ENCODE results near the gene SECISBP2L.
"Not testable (repeated sequence)": the region's sequence is repeated elsewhere in the genome, so short reads cannot be mapped to it uniquely, and the experiment has no call there.

Gene SECISBP2L, protein sequence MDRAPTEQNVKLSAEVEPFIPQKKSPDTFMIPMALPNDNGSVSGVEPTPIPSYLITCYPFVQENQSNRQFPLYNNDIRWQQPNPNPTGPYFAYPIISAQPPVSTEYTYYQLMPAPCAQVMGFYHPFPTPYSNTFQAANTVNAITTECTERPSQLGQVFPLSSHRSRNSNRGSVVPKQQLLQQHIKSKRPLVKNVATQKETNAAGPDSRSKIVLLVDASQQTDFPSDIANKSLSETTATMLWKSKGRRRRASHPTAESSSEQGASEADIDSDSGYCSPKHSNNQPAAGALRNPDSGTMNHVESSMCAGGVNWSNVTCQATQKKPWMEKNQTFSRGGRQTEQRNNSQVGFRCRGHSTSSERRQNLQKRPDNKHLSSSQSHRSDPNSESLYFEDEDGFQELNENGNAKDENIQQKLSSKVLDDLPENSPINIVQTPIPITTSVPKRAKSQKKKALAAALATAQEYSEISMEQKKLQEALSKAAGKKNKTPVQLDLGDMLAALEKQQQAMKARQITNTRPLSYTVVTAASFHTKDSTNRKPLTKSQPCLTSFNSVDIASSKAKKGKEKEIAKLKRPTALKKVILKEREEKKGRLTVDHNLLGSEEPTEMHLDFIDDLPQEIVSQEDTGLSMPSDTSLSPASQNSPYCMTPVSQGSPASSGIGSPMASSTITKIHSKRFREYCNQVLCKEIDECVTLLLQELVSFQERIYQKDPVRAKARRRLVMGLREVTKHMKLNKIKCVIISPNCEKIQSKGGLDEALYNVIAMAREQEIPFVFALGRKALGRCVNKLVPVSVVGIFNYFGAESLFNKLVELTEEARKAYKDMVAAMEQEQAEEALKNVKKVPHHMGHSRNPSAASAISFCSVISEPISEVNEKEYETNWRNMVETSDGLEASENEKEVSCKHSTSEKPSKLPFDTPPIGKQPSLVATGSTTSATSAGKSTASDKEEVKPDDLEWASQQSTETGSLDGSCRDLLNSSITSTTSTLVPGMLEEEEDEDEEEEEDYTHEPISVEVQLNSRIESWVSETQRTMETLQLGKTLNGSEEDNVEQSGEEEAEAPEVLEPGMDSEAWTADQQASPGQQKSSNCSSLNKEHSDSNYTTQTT

DNA sequence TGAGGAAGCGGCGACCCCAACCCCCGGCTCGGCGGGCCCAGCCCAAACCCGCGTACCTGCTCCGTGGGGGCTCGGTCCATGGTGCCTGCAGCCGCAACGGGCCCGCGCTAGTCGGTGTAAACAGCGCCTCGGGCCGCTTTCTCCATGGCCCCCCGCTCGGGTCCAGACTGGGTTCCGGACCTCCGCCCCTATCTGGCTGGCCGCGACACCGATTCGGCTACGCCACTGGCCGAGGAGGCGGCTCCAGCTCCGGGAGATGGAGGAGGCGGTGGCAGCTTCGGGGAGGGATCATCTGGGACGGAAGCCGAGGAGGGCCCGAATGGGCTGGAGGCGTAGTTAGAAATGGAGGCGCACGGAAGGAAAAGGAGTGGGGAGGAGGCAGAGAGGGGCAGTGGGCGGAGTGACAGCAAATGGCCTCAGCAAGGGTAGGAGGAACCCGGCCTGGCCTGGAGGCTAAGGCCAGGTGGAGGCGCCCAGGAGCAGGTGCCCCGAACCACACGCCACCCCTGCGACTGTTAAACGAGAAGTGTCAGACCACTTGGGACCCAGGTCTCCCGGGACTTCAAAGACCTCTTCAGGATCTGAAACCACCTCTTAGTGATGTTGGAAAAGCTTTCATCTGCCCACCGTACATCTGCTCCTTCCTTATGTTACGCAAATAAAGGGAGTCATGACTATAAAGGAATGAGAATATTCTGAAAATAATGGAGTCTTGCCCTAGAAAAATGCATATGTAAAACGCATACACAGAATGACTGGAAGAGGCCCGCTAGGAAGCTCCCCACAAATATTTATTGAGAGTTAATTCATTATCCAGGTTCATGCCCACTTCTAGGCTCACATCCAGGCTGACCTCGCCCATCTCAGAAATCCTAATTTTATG is at the start of gene SECISBP2L:
Gene SECISBP2L (minus strand): TSS at position 227 of the 883 bp plus-strand sequence. CDS start 147 bp downstream, at position 80.
- DNase-seq (ENCODE audit: low read depth in 2 of 2) = peak; percentile 79 to 86

DNA sequence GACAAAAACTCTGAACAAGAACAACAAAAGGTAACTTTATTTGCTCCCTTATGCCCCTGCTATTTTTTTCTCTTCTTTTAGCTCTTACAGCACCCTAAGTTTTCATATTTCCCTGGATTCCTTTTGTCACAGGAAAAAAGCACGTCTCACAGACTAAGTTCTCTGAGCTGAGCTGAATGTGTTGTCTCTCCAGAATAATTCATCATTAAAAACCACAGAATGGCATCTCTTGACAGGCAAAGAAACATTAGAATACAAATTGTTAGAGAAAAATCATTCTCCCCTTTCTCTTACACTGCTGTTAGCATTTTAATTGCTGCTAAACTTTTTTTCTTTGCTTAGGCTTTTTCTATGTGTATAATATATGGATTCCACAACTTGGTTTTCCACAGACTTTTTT is 48.7 kb upstream of the SECISBP2L start:
- no peak for DNase-seq (ENCODE audit: low read depth in 2 of 2)

DNA sequence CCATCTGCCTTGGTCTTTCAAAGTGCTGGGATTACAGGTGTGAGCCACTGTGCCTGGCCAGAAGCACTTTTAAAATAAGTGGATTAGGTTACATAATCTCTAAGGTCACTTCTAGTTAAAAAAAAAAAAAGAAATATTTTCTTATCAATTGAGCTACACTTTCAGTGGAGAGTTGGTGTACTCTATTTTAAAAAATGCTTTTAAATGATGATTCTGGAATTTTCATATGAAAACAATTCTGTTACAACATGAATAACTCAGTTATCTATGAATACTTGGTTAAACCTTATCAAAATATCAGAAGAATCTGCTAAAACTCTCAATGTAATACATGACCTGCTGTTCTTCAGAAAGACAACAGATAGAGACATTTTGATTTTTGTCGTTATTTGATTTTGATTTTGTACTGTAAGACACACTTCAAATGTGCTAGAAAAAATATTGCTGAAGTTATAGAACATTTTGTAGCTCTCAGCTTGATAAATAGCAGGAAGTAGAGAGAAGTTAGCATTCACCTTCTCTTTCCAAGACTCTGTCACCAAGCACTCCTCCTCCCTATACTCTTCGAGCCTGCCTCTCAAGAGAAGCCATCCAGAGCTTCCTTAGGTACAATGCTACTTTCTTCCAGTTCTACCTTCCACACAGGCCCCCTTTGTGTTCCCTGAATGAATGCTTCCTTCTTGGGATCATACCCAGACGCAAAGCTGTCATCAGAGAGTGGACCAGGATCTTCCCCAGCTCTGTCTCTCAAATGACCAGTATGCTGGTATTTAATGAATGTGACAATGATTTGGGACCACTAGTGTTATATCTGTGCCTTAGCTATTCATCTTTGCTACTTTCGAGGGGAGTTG is 47.2 kb upstream of the SECISBP2L start:
- DNase-seq (ENCODE audit: low read depth in 2 of 2) = no peak

DNA sequence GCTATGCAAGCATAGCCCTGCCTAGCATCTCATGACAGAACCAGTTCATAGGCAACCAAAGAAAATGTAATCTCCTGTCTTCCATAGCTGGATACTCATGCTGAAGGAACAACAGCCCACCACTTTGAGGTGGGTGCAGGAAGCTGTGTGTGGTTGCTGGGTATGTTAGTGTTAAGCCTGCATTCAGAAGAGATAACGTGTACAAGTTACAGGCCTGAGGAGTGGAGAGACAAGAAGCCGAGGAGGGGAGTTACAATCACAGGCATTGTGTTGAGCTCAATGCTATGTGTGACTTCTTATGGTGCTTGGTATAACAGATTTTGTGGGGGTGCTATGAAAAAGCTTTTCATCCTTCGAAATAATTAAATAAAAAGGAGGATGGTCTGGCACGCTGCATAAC is 42.8 kb upstream of the SECISBP2L start:
- DNase-seq (ENCODE audit: low read depth in 2 of 2) = no peak

DNA sequence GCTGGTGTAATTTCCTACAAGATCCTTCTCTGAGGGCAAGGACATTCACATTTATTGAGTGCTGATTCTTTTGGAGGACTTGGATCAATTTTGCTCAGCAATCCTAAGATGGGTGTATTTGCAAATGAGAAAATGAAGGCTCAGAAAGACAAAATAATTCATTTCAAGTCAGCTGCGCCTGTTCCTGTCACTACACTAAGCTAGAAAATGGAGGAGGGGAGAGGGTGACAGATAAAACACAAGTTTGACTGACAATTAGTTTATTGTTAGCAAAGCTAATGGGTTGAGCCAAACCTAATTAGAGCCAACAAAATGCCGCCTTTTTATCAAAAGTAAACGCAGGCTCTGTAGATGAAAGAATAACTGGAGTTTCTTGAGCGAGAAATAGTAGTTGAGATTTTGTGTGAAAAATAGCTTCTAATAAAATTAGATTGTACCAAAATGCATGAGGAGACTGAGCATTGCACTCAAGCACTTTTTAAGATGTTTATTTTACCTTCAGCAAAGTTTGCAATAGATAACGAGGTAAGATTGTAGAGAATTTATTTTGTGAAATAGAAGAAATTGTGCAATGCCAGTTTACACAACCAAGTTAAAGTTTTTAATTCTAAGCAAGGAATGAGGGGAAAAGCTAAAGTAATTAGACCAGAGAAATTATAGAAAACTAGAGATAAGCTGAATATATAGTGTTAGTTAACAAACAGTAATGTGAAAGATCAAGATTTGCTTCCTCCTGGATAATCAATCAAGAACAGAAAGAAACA is 39.6 kb upstream of the SECISBP2L start:
- no peak for DNase-seq (ENCODE audit: low read depth in 2 of 2)

DNA sequence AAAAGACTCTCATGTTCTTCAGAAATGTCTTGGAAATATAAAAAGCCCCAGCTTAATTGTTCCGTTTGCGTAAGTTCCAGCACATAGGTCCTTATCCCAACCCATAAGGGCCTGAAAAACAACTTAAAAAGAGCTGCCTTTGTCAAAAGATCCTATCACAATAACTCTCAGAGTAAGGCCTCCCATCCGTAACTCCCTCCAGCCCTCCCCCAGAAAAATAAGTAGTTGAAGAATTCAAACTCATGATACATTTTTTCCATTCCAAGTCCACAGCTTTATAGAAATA is 38.0 kb upstream of the SECISBP2L start:
- no peak for DNase-seq (ENCODE audit: low read depth in 2 of 2)

DNA sequence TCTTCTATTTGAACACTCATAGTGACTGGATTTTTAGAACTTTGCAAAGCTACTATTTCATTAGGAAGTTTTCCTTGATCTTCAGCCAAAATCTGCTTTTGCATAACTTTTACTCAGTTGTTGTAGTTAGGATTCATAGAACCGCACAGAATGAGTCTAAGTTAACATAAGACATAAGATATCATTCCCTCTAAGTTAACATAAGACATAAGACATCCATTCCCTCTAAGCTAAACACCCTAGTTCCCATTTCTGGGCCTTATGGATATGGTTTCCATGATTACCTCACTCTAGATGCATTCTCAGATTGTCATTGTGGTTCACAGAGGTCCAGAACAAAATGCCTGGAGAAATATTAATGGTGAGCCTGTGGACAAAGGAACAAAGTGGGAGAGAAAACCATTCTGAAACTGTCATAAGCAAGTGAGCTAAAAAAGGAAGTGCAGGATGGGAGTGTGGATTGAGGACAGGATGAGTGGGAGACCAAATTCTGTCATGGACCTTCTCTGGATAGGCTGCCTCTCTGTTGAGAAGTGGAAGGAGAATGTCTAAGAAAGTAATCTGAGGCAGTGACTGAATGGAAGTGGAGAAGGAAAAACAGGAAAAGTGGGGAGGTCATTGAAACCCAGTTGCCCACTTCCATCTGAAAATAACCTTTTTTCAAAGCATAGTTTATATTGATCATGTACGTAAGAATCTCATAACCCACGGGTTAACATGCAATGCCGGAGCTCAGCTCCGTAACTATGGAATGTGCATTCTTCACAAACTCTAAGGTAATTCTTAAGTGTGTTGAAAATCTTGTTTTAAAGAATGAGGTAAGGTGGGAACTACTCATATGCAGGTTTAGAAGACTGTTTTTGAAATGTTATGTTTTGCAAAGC is 37.4 kb upstream of the SECISBP2L start:
- DNase-seq (ENCODE audit: low read depth in 2 of 2) = no peak

DNA sequence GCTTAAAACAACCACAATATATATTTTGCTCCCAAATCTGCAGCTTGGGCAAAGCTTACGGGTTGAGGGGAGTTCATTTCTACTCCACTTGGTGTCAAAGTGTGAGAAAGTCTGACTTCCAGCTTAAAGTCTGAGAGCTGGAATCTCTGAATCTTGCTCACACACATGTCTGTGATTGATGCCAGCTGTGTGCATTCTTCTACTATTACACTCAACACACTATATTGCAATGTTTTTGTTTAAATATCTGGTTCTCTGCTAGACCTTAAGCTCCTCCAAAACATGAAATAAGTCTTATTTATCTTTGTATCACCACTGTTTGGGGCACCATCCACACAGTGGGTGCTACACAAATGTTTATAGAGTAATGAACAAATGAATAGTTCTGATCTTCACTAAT is 36.7 kb upstream of the SECISBP2L start:
- no peak for DNase-seq (ENCODE audit: low read depth in 2 of 2)

DNA sequence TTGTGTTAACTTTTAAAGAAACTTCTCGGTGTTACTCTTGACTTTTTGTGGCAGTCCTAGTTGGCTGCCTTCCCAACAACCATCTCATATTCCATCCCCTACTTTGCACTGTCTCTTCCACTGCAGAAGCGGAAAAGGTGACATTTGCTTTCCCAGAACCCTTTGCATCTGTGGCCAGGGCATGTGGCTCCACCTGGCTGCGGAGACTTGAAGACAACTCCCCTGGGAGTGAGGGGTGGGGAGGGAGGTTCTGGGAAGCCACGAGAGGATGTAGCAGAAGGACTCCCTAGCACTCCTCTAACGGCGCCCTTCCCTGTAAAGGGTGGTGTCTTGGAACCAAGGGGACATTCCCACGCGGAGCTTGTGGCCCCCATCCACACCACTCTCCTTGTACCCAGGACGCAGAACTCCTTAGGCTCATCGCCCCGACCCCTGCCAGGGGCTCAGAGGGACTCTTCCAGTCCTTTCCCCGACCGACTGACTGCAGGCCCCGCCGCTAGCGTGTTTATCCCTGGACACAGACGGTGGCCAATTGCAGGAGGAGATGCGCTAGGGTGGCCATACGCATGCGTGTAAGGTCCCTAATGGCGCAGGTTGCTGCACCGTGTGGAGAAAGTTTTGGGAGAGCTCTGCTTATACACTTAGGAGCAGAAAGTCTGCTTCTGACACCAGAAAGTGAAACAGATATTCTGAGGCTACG is 33.2 kb upstream of the SECISBP2L start:
- DNase-seq (ENCODE audit: low read depth in 2 of 2) = no peak

DNA sequence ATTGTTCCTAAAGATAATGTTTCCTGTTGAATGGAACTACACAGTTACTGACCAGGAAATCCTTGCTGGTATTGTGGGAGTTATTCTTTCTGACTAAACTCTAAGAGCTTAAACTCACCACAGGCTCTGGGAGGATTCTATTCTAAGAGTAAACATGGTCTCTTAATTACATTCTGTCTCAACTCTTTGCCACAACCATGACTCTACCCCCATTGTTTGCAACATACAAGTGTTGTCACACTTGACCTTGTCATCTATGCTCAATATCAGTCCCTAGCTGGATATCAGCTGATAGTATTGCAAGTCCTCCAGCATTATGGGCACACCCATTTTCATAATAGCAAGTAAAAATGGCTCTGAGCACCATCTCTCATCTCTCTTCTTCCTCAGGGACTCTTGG is 29.6 kb upstream of the SECISBP2L start:
- no peak for DNase-seq (ENCODE audit: low read depth in 2 of 2)

DNA sequence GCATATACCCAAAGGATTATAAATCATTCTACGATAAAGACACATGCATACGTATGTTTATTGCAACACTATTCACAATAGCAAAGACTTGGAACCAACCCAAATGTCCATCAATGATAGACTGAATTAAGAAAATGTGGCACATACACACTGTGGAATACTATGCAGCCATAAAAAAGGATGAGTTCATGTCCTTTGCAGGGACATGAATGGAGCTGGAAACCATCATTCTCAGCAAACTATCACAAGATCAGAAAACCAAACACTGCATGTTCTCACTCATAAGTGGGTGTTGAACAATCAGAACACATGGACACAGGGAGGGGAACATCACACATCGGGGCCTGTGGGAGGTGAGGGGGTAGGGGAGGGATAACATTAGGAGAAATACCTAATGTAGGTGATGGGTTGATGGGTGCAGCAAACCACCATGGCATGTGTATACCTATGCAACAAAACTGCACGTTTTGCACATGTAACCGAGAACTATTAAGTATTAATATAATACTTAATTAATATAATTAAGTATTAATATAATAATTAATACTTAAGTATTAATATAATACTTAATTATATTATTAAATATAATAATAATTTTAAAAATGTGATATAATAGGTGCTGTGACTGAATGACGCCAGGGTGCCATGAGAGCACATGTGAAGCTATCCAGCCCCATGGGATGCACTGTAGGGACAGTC is 28.5 kb upstream of the SECISBP2L start:
- DNase-seq (ENCODE audit: low read depth in 2 of 2) = not testable (repeated sequence)

DNA sequence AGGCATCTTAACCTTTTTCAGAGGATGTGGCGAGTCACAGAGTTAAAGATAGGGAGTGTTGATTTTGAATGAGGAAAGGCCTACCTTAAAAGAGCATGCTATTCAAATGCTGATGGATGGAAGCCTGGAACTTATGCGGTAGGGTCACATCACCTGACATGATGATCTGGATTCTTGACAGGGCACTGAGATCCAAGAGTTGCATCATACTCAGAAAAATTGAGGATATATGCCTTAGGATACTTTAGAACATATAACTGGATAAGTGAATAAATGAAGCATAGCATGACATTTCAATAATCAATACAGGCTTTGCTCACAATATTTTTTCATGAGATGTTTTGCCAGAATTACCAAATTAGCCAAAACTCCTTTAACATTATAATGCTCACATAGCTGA is 20.1 kb upstream of the SECISBP2L start:
- no peak for DNase-seq (ENCODE audit: low read depth in 2 of 2)

DNA sequence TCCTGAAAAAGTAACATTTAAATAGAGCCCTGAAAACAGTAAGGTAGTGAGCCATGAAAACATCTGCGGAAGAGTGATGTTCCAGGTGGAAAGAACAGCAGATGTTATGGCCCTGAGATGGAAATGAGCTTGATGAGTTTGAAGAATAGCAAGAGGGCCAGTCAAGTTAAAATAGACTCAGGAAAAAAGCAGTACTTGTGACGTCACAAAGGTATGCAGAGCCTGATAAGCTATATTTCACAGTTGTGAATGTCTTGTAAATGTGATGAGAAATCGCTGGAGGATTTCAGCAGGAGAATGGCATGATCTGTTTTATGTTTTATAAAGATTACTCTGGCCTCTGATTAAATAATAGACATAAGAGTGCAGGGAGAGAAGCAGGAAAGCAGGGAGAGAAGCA is 18.6 kb upstream of the SECISBP2L start:
- DNase-seq (ENCODE audit: low read depth in 2 of 2) = no peak

DNA sequence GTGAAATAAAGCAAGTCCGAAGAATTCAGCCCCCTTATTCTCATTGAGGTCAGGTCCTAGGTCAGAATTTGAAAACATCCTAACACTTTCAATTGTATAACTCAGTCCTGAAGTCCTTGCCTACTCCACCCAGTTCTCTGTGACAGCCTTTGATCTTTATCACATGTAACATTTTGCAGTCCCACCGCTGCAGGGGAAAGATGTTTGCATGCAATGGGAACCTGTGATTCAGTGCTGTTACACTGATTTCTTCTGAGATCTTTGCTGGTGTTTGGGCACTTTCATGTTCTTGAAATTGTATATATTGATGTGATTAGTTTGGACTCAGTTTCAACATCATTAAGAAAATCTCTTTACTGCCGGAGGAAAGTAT is 18.0 kb upstream of the SECISBP2L start:
- DNase-seq (ENCODE audit: low read depth in 2 of 2) = no peak

DNA sequence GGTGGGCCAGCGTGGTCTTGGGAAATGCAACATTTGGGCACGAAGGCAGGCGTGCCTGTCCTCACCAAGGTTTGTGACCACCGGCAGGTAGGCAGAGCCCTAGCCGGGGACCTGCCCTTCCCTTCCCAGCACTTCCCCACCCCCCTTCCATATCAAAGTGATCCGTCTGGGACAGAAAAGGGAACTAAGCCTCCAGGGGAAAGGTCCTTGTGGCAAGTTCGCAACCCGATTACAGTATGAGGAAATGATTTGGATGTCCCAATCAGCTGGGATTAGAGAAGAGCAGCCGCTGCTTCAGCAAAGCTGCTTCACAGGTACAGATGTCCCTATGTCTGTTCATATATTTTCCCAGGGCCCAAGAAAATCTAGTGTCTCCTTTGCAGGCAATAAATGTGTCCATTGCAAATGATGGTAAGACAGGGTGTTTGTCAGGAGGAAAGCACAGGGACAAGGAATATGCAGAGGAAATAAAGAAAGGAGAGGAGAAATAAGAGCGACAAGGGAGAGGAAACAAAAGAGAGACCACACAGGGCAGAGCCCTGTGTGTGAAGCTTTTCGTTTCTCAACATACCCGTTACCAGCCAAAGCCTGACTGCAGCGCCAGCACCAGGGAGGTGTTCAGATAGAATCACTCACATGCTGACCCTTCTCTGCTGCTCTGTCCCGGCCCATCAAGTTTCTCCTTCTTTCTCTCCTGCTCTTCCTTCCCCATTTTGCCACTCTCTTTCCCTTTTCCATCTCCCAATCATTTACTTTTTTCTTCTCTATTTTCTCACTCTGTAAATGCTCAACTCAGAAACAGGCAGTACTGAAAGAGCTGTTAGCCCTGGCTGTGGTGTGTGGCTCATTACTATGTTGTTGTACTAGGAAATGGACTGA is 17.4 kb upstream of the SECISBP2L start:
- no peak for DNase-seq (ENCODE audit: low read depth in 2 of 2)

DNA sequence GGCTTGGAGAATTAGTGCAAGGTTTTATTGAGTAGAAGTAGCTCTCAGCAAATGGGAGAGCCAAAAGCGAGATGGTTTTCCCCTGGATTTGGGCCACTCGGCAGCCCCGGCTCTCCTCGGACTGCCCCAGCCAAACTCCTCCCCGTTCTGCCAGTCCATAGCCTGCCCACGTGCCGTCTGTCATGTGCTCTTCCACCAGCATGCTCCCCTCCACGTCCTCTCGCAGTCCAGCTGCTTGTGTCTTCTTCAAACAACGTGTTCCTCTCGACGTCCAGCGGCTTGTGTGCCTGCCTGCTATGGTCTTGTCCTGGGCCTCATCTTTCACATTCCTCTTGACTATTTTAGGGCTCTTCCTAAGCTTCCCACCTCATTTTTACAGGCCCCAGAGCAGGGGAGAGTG is 16.7 kb upstream of the SECISBP2L start:
- DNase-seq (ENCODE audit: low read depth in 2 of 2) = no peak
